ENCODE measurements around the gene KIF26A. TPM values are rescaled to one million over a fixed set of nuclear protein-coding genes. Genes with fewer than 3 reads are reported as not detected.

The KIF26A gene
- total RNA-seq, 1 donor from 2014 or later: 6.3 TPM

- Histone ChIP-seq H3K27me3 (ENCODE audit: control insufficient read depth in 3 of 3, insufficient read depth in 3 of 3, low read length in 3 of 3) (peaks cover 46 to 55% (median 48%) of the 10 kb centered on the region in 3 donors), H3K4me1 (ENCODE audit: control insufficient read depth in 3 of 3, insufficient read depth in 3 of 3, low read length in 3 of 3) (peaks cover 13 to 27% (median 26%) of the 10 kb centered on the region in 3 donors), H3K4me3 (ENCODE audit: low read length in 3 of 3) (peak overlapping the region; percentile 43 to 52 (median 43)), H3K9me3 (ENCODE audit: control insufficient read depth in 3 of 3, low read length in 3 of 3) (no peaks in the 10 kb centered on the region), H3K36me3 (ENCODE audit: control insufficient read depth in 3 of 3, insufficient read depth in 3 of 3, low read length in 3 of 3) (no peaks in the 10 kb centered on the region), H3K9ac (ENCODE audit: low read depth in 1 of 3, low read length in 3 of 3) (peak overlapping the region in 2 of 3 donors; percentile 40 to 53), H3K27ac (ENCODE audit: low read depth, low read length) (peak overlapping the region; percentile 36)
These were observed 502 bp downstream of the KIF26A start for GRCh38 chr14:104138718-104139459.

- Histone ChIP-seq H3K9ac (ENCODE audit: low read depth in 1 of 3, low read length in 3 of 3) (peak overlapping the region in 2 of 3 donors; percentile 40 to 53), H3K27me3 (ENCODE audit: control insufficient read depth in 3 of 3, insufficient read depth in 3 of 3, low read length in 3 of 3) (peaks cover 42 to 56% (median 46%) of the 10 kb centered on the region in 3 donors), H3K36me3 (ENCODE audit: control insufficient read depth in 3 of 3, insufficient read depth in 3 of 3, low read length in 3 of 3) (no peaks in the 10 kb centered on the region), H3K27ac (ENCODE audit: low read depth, low read length) (peak overlapping the region; percentile 36), H3K9me3 (ENCODE audit: control insufficient read depth in 3 of 3, low read length in 3 of 3) (no peaks in the 10 kb centered on the region), H3K4me3 (ENCODE audit: low read length in 3 of 3) (peak overlapping the region; percentile 43 to 45 (median 43)), H3K4me1 (ENCODE audit: control insufficient read depth in 3 of 3, insufficient read depth in 3 of 3, low read length in 3 of 3) (peaks cover 13 to 27% (median 27%) of the 10 kb centered on the region in 3 donors)
These were observed 1.2 kb downstream of the KIF26A start for GRCh38 chr14:104139460-104140212.

DNA sequence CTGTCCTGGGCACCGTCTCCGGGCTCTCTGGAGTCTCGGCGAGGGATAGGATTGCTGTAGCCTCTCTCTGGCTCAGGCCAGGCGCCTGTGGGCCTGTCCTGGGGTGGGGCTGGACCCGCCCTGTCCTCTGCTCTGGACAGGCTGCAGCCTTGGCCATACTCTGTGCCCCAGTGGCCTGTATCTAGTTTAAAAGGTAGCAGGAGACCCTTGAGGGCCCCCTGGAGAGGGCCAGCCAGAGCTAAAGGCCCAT, 1.8 kb downstream of the KIF26A start:
- Histone ChIP-seq H3K36me3 (ENCODE audit: control insufficient read depth in 3 of 3, insufficient read depth in 3 of 3, low read length in 3 of 3) (no peaks in the 10 kb centered on the region), H3K4me3 (ENCODE audit: low read length in 3 of 3) (peak overlapping the region in 1 of 3 donors; percentile 43), H3K27me3 (ENCODE audit: control insufficient read depth in 3 of 3, insufficient read depth in 3 of 3, low read length in 3 of 3) (peaks cover 42 to 57% (median 45%) of the 10 kb centered on the region in 3 donors), H3K9ac (ENCODE audit: low read depth in 1 of 3, low read length in 3 of 3) (no peak overlapping the region), H3K27ac (ENCODE audit: low read depth, low read length) (no peak overlapping the region), H3K9me3 (ENCODE audit: control insufficient read depth in 3 of 3, low read length in 3 of 3) (no peaks in the 10 kb centered on the region), H3K4me1 (ENCODE audit: control insufficient read depth in 3 of 3, insufficient read depth in 3 of 3, low read length in 3 of 3) (peaks cover 13 to 30% (median 27%) of the 10 kb centered on the region in 3 donors)

- Histone ChIP-seq H3K9me3 (ENCODE audit: control insufficient read depth in 3 of 3, low read length in 3 of 3) (no peaks in the 10 kb centered on the region), H3K36me3 (ENCODE audit: control insufficient read depth in 3 of 3, insufficient read depth in 3 of 3, low read length in 3 of 3) (no peaks in the 10 kb centered on the region), H3K4me3 (ENCODE audit: low read length in 3 of 3) (no peak overlapping the region), H3K27ac (ENCODE audit: low read depth, low read length) (no peak overlapping the region), H3K9ac (ENCODE audit: low read depth in 1 of 3, low read length in 3 of 3) (no peak overlapping the region), H3K4me1 (ENCODE audit: control insufficient read depth in 3 of 3, insufficient read depth in 3 of 3, low read length in 3 of 3) (peaks cover 13 to 25% (median 24%) of the 10 kb centered on the region in 3 donors), H3K27me3 (ENCODE audit: control insufficient read depth in 3 of 3, insufficient read depth in 3 of 3, low read length in 3 of 3) (peaks cover 40 to 54% (median 41%) of the 10 kb centered on the region in 3 donors)
These were observed 2.3 kb downstream of the KIF26A start for GRCh38 chr14:104140463-104141331.

GRCh38 chr14:104141621-104142091, 3.3 kb downstream of the KIF26A start:
- Histone ChIP-seq H3K27ac (ENCODE audit: low read depth, low read length) (no peak overlapping the region), H3K36me3 (ENCODE audit: control insufficient read depth in 3 of 3, insufficient read depth in 3 of 3, low read length in 3 of 3) (no peaks in the 10 kb centered on the region), H3K9me3 (ENCODE audit: control insufficient read depth in 3 of 3, low read length in 3 of 3) (no peaks in the 10 kb centered on the region), H3K9ac (ENCODE audit: low read depth in 1 of 3, low read length in 3 of 3) (no peak overlapping the region), H3K4me3 (ENCODE audit: low read length in 3 of 3) (no peak overlapping the region), H3K27me3 (ENCODE audit: control insufficient read depth in 3 of 3, insufficient read depth in 3 of 3, low read length in 3 of 3) (peaks cover 33 to 48% (median 35%) of the 10 kb centered on the region in 3 donors), H3K4me1 (ENCODE audit: control insufficient read depth in 3 of 3, insufficient read depth in 3 of 3, low read length in 3 of 3) (peaks cover 7 to 21% (median 18%) of the 10 kb centered on the region in 3 donors)

DNA sequence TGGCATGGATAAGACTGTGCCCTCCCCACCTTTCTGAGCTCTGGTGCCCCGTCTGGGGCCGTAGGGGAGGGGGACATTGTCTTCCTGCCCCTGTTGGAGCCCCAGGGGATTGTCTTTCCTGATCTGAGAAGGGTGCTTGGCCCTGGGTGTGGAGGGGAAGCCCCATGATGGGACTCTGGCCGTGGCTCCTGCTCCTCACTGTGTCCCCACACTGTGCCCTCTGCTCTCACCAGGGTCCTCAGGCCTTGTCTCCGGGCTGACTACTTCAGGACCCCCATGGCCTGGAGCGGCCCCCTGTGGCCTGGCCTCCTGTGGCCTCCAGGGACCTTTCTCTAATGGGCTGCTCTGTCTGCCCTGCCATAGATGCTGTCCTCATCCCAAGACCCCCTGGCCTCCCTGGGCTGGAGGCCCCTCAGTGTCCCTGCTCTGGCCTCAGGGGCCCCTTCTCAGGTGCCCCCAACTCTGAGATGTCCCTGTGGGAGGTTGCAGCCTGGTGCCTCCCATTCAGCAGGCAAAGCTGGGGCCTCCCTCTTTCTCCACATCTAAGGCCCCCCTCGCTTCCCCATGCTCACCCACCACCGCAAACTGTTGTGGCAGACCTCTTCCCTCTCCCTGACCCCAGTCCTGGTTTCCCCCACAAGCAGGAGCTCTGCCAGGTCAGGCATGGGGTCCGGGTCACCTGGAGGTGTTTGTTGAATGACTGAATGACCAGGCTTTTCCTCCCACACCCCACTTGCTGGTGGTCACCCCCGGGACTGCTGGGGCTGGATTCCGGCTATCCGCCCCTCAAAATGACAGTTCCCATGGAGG, 4.0 kb downstream of the KIF26A start:
- H3K9me3 ChIP-seq (ENCODE audit: control insufficient read depth in 3 of 3, low read length in 3 of 3): no peaks in the 10 kb centered on the region
- H3K36me3 ChIP-seq (ENCODE audit: control insufficient read depth in 3 of 3, insufficient read depth in 3 of 3, low read length in 3 of 3): no peaks in the 10 kb centered on the region
- peaks cover 0 to 14% (median 12%) of the 10 kb centered on the region in 3 donors for H3K4me1 ChIP-seq (ENCODE audit: control insufficient read depth in 3 of 3, insufficient read depth in 3 of 3, low read length in 3 of 3)
- no peak overlapping the region for H3K9ac ChIP-seq (ENCODE audit: low read depth in 1 of 3, low read length in 3 of 3)
- H3K27ac ChIP-seq (ENCODE audit: low read depth, low read length): no peak overlapping the region
- no peak overlapping the region for H3K4me3 ChIP-seq (ENCODE audit: low read length in 3 of 3)
- H3K27me3 ChIP-seq (ENCODE audit: control insufficient read depth in 3 of 3, insufficient read depth in 3 of 3, low read length in 3 of 3): peaks cover 28 to 41% (median 28%) of the 10 kb centered on the region in 3 donors

GRCh38 chr14:104142946-104143470, 4.6 kb downstream of the KIF26A start:
- no peak overlapping the region for H3K27ac ChIP-seq (ENCODE audit: low read depth, low read length)
- no peaks in the 10 kb centered on the region for H3K36me3 ChIP-seq (ENCODE audit: control insufficient read depth in 3 of 3, insufficient read depth in 3 of 3, low read length in 3 of 3)
- H3K9ac ChIP-seq (ENCODE audit: low read depth in 1 of 3, low read length in 3 of 3): no peak overlapping the region
- H3K27me3 ChIP-seq (ENCODE audit: control insufficient read depth in 3 of 3, insufficient read depth in 3 of 3, low read length in 3 of 3): peaks cover 25 to 36% (median 28%) of the 10 kb centered on the region in 3 donors
- no peak overlapping the region for H3K4me3 ChIP-seq (ENCODE audit: low read length in 3 of 3)
- peaks cover 0 to 12% (median 6%) of the 10 kb centered on the region in 3 donors for H3K4me1 ChIP-seq (ENCODE audit: control insufficient read depth in 3 of 3, insufficient read depth in 3 of 3, low read length in 3 of 3)
- H3K9me3 ChIP-seq (ENCODE audit: control insufficient read depth in 3 of 3, low read length in 3 of 3): no peaks in the 10 kb centered on the region

GRCh38 chr14:104143521-104144452, 5.4 kb downstream of the KIF26A start:
- no peaks in the 10 kb centered on the region for H3K9me3 ChIP-seq (ENCODE audit: control insufficient read depth in 3 of 3, low read length in 3 of 3)
- no peak overlapping the region for H3K27ac ChIP-seq (ENCODE audit: low read depth, low read length)
- no peak overlapping the region for H3K9ac ChIP-seq (ENCODE audit: low read depth in 1 of 3, low read length in 3 of 3)
- H3K27me3 ChIP-seq (ENCODE audit: control insufficient read depth in 3 of 3, insufficient read depth in 3 of 3, low read length in 3 of 3): peaks cover 19 to 33% (median 28%) of the 10 kb centered on the region in 3 donors
- no peaks in the 10 kb centered on the region for H3K36me3 ChIP-seq (ENCODE audit: control insufficient read depth in 3 of 3, insufficient read depth in 3 of 3, low read length in 3 of 3)
- no peak overlapping the region for H3K4me3 ChIP-seq (ENCODE audit: low read length in 3 of 3)
- H3K4me1 ChIP-seq (ENCODE audit: control insufficient read depth in 3 of 3, insufficient read depth in 3 of 3, low read length in 3 of 3): peaks cover 0 to 12% (median 5%) of the 10 kb centered on the region in 3 donors
